Endothelial cell of umbilical vein (primary cell): ENCODE results near the gene ATP2B2. TPM values are rescaled to one million over a fixed set of nuclear protein-coding genes. Genes with fewer than 3 reads are reported as not detected.

Experiments used
- BruUV-seq: library from RNA; stranded (reverse); fragments of 400-500 nt; replicated peaks from 2 replicates; lab custom pipeline; 2021; lab: Mats Ljungman, UMichigan
- CTCF ChIA-PET: fragments of 300-600, 350-600 bp; sonication (Branson Sonifier 250); formaldehyde crosslinking; loops from one replicate; lab custom pipeline; 2021; ENCODE audit warnings: antibody characterized with exemption, inconsistent platforms; lab: Charles Lee
- POLR2A ChIA-PET: fragments of 300-600, 350-600 bp; sonication (Branson Sonifier 250); formaldehyde crosslinking; loops from one replicate; lab custom pipeline; 2021; ENCODE audit warnings: antibody characterized with exemption, inconsistent platforms; lab: Charles Lee
- DNase-seq: peaks from one replicate; pipeline ENCODE4 v3.0.0-alpha.2; 2011; ENCODE audit warnings: low read depth, low spot score
- FAIRE-seq: peaks from 2 replicates; lab custom pipeline; 2011; peaks lifted over from hg19 to GRCh38; lab: Jason Lieb, UNC
- H2AFZ ChIP-seq: 2 replicates; pipeline ENCODE4 v1.6.0; 2012; ENCODE audit warnings: low read depth, low read length, control low read depth, inconsistent platforms
- H3K27ac ChIP-seq: 2 replicates; pipeline ENCODE4 v1.5.1; 2011; ENCODE audit warnings: low read depth, mild to moderate bottlenecking, control low read depth, low read length, moderate library complexity; ENCODE audit not compliant: insufficient read depth
- H3K27me3 ChIP-seq, 2 experiments: 2 replicates each; pipeline versions ENCODE4 v1.6.0 to v1.6.1; 2011; ENCODE audit warnings: low read length in 2 of 2, mixed read lengths in 1 of 2; ENCODE audit not compliant: control insufficient read depth in 2 of 2, insufficient read depth in 2 of 2
- H3K36me3 ChIP-seq, 2 experiments: 2 replicates in 1 of 2; 3 replicates in 1 of 2; pipeline ENCODE4 v1.5.1; 2011; ENCODE audit warnings: low read length in 2 of 2, mild to moderate bottlenecking in 1 of 2, moderate library complexity in 1 of 2; ENCODE audit not compliant: control insufficient read depth in 2 of 2, insufficient read depth in 2 of 2; ENCODE audit errors: extremely low read depth in 1 of 2
- H3K4me1 ChIP-seq: 3 replicates; pipeline ENCODE4 v1.5.1; 2011; ENCODE audit warnings: mild to moderate bottlenecking, low read length; ENCODE audit not compliant: control insufficient read depth, insufficient read depth; ENCODE audit errors: extremely low read depth
- H3K4me2 ChIP-seq: 2 replicates; pipeline ENCODE4 v1.6.1; 2011; ENCODE audit warnings: low read length, control low read depth, mixed read lengths; ENCODE audit not compliant: insufficient read depth
- H3K4me3 ChIP-seq, 3 experiments: fragments of 200-600 bp in 1 of 3; sonication (generic), shearing (Covaris generic) in 1 of 3; replicated peaks in 1 of 3; 2 replicates each; pipeline ENCODE4 v1.5.1; 2011 to 2016; ENCODE audit warnings: control low read depth in 3 of 3, low read length in 3 of 3, mild to moderate bottlenecking in 2 of 3, inconsistent platforms in 1 of 3, low read depth in 1 of 3, moderate library complexity in 1 of 3; ENCODE audit not compliant: insufficient read depth in 1 of 3
- H3K79me2 ChIP-seq: 2 replicates; pipeline ENCODE4 v1.6.0; 2012; ENCODE audit warnings: low read length, inconsistent platforms; ENCODE audit not compliant: control insufficient read depth, insufficient read depth
- H3K9ac ChIP-seq: replicated peaks from 2 replicates; pipeline ENCODE3; 2011; ENCODE audit warnings: low read length, control low read depth; ENCODE audit not compliant: insufficient read depth; ENCODE audit errors: extremely low read depth
- H3K9me1 ChIP-seq: replicated peaks from 3 replicates; pipeline ENCODE4 v1.6.0; 2011; ENCODE audit warnings: mild to moderate bottlenecking, low read length; ENCODE audit not compliant: control insufficient read depth, insufficient read depth; ENCODE audit errors: extremely low read depth
- H3K9me3 ChIP-seq: replicated peaks from 2 replicates; pipeline ENCODE4 v1.5.1; 2012; ENCODE audit warnings: low read length, inconsistent platforms; ENCODE audit not compliant: control insufficient read depth, insufficient read depth
- H4K20me1 ChIP-seq: replicated peaks from 2 replicates; pipeline ENCODE3; 2011; ENCODE audit warnings: mild to moderate bottlenecking, low read length; ENCODE audit not compliant: control insufficient read depth, insufficient read depth; ENCODE audit errors: extremely low read depth
- EZH2 ChIP-seq: IDR thresholded peaks from 2 replicates; pipeline ENCODE4 v1.6.1; 2012; ENCODE audit warnings: borderline replicate concordance, low read depth, mild to moderate bottlenecking, moderate library complexity, low read length, inconsistent platforms; ENCODE audit not compliant: severe bottlenecking
- GATA2 ChIP-seq: IDR thresholded peaks from 2 replicates; pipeline ENCODE4 v1.7.0; 2011; ENCODE audit warnings: low read depth, mild to moderate bottlenecking, moderate library complexity, mixed read lengths, low read length; ENCODE audit not compliant: insufficient read length, insufficient read depth
- JUN ChIP-seq: IDR thresholded peaks from 2 replicates; pipeline ENCODE4 v1.6.1; 2011; ENCODE audit warnings: borderline replicate concordance, low read depth; ENCODE audit not compliant: insufficient read length, insufficient read depth
- MYC ChIP-seq: IDR thresholded peaks from one replicate; pipeline ENCODE4 v1.6.1; 2011; ENCODE audit warnings: mild to moderate bottlenecking, low read depth, low read length
- POLR2A ChIP-seq: IDR thresholded peaks from 2 replicates; pipeline ENCODE4 v1.6.1; 2012; ENCODE audit warnings: low read depth, mild to moderate bottlenecking, control low read depth, low read length
- POLR2AphosphoS5 ChIP-seq: IDR thresholded peaks from 2 replicates; pipeline ENCODE4 v1.6.1; 2012; ENCODE audit warnings: low read depth, mild to moderate bottlenecking, control low read depth, low read length, moderate library complexity; ENCODE audit not compliant: insufficient read depth
- dilution Hi-C: fragments of 300-500 bp; cut with MboI; formaldehyde crosslinking; loops from one replicate; pipeline ENCODE4 v1.15.0; 2019; ENCODE audit warnings: low sequenced_read_pairs; ENCODE audit not compliant: extremely low pct_ligation_motif_present
- intact Hi-C: fragments of 100-400 bp; cut with micrococcal nuclease; formaldehyde crosslinking; loops from one replicate; pipeline ENCODE4 v1.10.0; 2022
- polyA plus RNA-seq, 4 experiments: library from polyadenylated mRNA; depleted of rRNA in 3 of 4; stranded (reverse) in 3 of 4; unstranded in 1 of 4; fragments of >200 nt; gene quantifications; 2 replicates each; pipeline versions ENCODE4 v1.2.1 to v1.2.3, GENCODE V29; 2011 to 2012; ENCODE audit warnings: missing spikeins in 1 of 4
- total RNA-seq: library from RNA; stranded (reverse); gene quantifications from 2 replicates; pipeline ENCODE4 v1.2.3, GENCODE V29; 2021
- TF ChIP-seq, protein P1 (sequence below): IDR thresholded peaks from 2 replicates; pipeline ENCODE4 v1.6.1; 2011; ENCODE audit not compliant: insufficient read depth, insufficient read length

ATP2B2 gene
- total and polyA plus RNA-seq, 2 donors (not counting 3 experiments of a cell fraction or from before 2014, with no cell fraction given), result not detected

DNA sequence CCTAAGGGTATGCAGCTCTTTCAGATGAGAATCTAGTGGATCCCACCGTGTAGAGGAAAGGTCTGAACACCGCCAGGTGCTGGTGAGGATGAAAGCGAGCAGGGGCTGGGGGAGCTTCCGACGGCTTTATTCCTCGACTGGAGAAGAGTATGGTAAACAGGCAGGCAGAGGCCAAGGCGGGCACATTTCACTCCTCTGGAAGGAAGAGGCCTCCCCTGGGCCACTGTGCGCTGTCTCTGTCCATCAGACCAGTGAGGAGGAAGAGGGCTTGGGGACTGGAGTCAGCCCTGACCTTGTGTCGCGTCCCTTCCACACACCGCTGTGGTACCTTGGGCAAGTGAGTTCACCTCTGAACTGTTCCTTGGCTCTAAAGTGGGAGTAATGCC is 216.8 kb downstream of the ATP2B2 start:
- no peaks in the 10 kb centered on the region for H3K36me3 ChIP-seq
- no peak overlapping the region for H3K9ac ChIP-seq
- ChIA-PET POLR2A (no interaction called here), CTCF (no interaction called here)
- no peak overlapping the region for H3K4me3 ChIP-seq
- intact Hi-C loops, result no loop called here
- H2AFZ ChIP-seq, result no peak overlapping the region
- TF ChIP-seq POLR2A, result no peak
- no peak for TF ChIP-seq JUN
- TF ChIP-seq, protein P1, sequence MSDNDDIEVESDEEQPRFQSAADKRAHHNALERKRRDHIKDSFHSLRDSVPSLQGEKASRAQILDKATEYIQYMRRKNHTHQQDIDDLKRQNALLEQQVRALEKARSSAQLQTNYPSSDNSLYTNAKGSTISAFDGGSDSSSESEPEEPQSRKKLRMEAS, result no peak
- dilution Hi-C loops, result no loop called here
- no peaks in the 10 kb centered on the region for H3K9me3 ChIP-seq
- H3K79me2 ChIP-seq, result no peaks in the 10 kb centered on the region
- no peaks in the 10 kb centered on the region for H3K9me1 ChIP-seq
- no peaks in the 10 kb centered on the region for H3K4me1 ChIP-seq
- no TSS peak for BruUV-seq
- FAIRE-seq, result no peak
- H3K27ac ChIP-seq, result no peak overlapping the region
- H4K20me1 ChIP-seq, result no peaks in the 10 kb centered on the region
- no peak overlapping the region for H3K4me2 ChIP-seq
- no peak for DNase-seq
- no peaks in the 10 kb centered on the region for H3K27me3 ChIP-seq

DNA sequence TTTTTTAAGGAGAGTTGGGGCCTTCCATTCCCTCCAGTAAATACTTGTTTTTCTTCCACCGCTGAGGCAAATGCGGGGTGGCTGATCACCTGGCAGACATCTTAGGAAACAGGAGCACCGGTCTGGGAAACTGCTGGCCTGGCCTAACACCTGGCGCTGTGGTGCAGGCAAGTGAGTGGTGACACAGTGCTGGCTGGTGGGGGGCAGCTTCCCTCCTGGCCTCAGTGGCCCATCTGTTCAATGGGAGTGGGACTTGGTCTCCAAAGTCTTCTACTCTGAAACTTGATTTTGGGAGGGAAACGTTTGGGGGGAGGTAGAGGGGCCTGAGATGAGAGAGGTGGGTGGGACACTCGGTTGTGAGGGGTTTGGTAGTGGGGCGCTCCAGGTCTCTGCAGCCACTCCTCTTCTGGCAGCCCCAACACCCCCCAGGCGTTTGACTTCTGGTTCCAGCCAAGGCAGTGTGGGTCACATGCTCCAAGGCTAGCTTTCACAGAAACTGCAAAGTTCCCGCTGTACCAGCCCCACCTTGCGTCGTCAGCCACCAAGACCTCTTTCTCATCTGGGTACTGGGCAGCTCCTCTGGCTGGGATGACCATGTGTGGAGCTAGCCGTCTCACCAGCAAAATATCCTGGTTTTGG is 217.3 kb downstream of the ATP2B2 start:
- BruUV-seq, result no TSS peak
- intact Hi-C loops, result no loop called here

More for the DNA sequence above, 217.3 kb downstream of the ATP2B2 start:
- H2AFZ ChIP-seq, result no peak overlapping the region
- TF ChIP-seq POLR2AphosphoS5 (no peak), POLR2A (no peak), MYC (no peak), GATA2 (no peak), EZH2 (no peak)
- TF ChIP-seq, protein P1, result no peak
- H3K27ac ChIP-seq, result no peak overlapping the region
- H3K9me1 ChIP-seq, result no peaks in the 10 kb centered on the region
- dilution Hi-C loops, result no loop called here
- ChIA-PET POLR2A (interaction anchor here (0.5 kb wide), 1 partner anchor 74 kb away, joined by 7 read pairs; no protein-coding TSS in a partner anchor), CTCF (no interaction called here)
- no peak for FAIRE-seq
- H3K9me3 ChIP-seq, result no peaks in the 10 kb centered on the region
- H3K9ac ChIP-seq, result no peak overlapping the region
- no peak overlapping the region for H3K4me2 ChIP-seq
- no peaks in the 10 kb centered on the region for H3K36me3 ChIP-seq
- no peaks in the 10 kb centered on the region for H4K20me1 ChIP-seq
- DNase-seq, result no peak
- H3K79me2 ChIP-seq, result no peaks in the 10 kb centered on the region
- no peaks in the 10 kb centered on the region for H3K27me3 ChIP-seq
- H3K4me3 ChIP-seq, result no peak overlapping the region
- no peaks in the 10 kb centered on the region for H3K4me1 ChIP-seq
